WTC11 (cell line): ENCODE data around the gene GNL3.

Experiments used
- CBFB ChIP-seq: sonication (generic); formaldehyde crosslinking; IDR thresholded peaks from 2 replicates; pipeline ENCODE4 v1.8.1; 2022; ENCODE audit warnings: mild to moderate bottlenecking, low read depth, missing genetic modification reagents
- CTCF ChIP-seq: fragments of 200-600 bp; IDR thresholded peaks from 2 replicates; pipeline ENCODE4 v1.8.0; 2022; ENCODE audit warnings: antibody characterized with exemption
- MAX ChIP-seq: sonication (generic); formaldehyde crosslinking; IDR thresholded peaks from 2 replicates; pipeline ENCODE4 v1.8.0; 2022; ENCODE audit warnings: mild to moderate bottlenecking, missing genetic modification reagents
- MYBL2 ChIP-seq: sonication (generic); formaldehyde crosslinking; IDR thresholded peaks from 2 replicates; pipeline ENCODE4 v1.8.1; 2023; ENCODE audit warnings: mild to moderate bottlenecking, moderate library complexity, missing genetic modification reagents
- SMAD3 ChIP-seq: sonication (generic); formaldehyde crosslinking; IDR thresholded peaks from 2 replicates; pipeline ENCODE4 v1.8.0; 2022; ENCODE audit warnings: missing genetic modification reagents, mild to moderate bottlenecking, borderline replicate concordance
- ZBTB21 ChIP-seq: sonication (generic); formaldehyde crosslinking; IDR thresholded peaks from 2 replicates; pipeline ENCODE4 v1.8.1; 2023; ENCODE audit warnings: mild to moderate bottlenecking, missing genetic modification reagents, borderline replicate concordance
- ZNF121 ChIP-seq: sonication (generic); formaldehyde crosslinking; IDR thresholded peaks from 2 replicates; pipeline ENCODE4 v1.8.0; 2023; ENCODE audit warnings: missing genetic modification reagents
- ZNF416 ChIP-seq: fragments of 250-450 bp; sonication (Bioruptor Pico); IDR thresholded peaks from 2 replicates; pipeline ENCODE4 v1.9.0; 2021; ENCODE audit warnings: mild to moderate bottlenecking, inconsistent platforms

- TF ChIP-seq ZBTB21 (CRISPR knock-in tag) (no peak), SMAD3 (CRISPR knock-in tag) (no peak), MYBL2 (CRISPR knock-in tag) (no peak), CTCF (no peak), ZNF416 (CRISPR knock-in tag) (no peak), CBFB (CRISPR knock-in tag) (no peak), MAX (no peak), ZNF121 (CRISPR knock-in tag) (no peak)
Observed at GRCh38 chr3:52722491-52722890, 36.7 kb downstream of the GNL3 start.
